ENCODE measurements around the gene ZP2. TPM values are rescaled to one million over a fixed set of nuclear protein-coding genes. Genes with fewer than 3 reads are reported as not detected.
"Not testable (repeated sequence)": the region's sequence is repeated elsewhere in the genome, so short reads cannot be mapped to it uniquely, and the experiment has no call there.

ZP2 gene
- total RNA-seq, 1 donor: not detected

DNA sequence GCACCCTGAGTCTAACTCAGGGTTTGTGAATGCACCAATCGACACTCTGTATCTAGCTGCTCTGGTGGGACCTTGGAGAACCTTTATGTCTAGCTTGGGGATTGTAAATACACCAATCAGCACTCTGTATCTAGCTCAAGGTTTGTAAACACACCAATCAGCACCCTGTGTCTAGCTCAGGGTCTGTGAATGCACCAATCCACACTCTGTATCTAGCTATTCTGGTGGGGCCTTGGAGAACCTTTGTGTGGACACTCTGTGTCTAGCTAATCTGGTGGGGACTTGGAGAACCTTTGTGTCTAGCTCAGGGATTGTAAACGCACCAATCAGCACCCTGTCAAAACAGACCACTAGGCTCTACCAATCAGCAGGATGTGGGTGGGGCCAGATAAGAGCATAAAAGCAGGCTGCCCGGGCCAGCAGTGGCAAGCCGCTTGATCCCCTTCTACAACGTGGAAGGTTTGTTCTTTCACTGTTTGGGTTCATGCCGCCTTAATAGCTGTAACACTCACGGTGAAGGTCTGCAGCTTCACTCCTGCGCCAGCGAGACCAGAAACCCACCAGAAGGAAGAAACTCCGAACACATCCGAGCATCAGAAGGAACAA lies 58.1 kb downstream of the ZP2 start:
- H3K27me3 ChIP-seq (ENCODE audit: insufficient read depth, low read length); H3K4me1 ChIP-seq (ENCODE audit: insufficient read depth, low read length); H3K9me3 ChIP-seq (ENCODE audit: low read depth, low read length); H3K4me3 ChIP-seq (ENCODE audit: low read length): not testable (repeated sequence)

DNA sequence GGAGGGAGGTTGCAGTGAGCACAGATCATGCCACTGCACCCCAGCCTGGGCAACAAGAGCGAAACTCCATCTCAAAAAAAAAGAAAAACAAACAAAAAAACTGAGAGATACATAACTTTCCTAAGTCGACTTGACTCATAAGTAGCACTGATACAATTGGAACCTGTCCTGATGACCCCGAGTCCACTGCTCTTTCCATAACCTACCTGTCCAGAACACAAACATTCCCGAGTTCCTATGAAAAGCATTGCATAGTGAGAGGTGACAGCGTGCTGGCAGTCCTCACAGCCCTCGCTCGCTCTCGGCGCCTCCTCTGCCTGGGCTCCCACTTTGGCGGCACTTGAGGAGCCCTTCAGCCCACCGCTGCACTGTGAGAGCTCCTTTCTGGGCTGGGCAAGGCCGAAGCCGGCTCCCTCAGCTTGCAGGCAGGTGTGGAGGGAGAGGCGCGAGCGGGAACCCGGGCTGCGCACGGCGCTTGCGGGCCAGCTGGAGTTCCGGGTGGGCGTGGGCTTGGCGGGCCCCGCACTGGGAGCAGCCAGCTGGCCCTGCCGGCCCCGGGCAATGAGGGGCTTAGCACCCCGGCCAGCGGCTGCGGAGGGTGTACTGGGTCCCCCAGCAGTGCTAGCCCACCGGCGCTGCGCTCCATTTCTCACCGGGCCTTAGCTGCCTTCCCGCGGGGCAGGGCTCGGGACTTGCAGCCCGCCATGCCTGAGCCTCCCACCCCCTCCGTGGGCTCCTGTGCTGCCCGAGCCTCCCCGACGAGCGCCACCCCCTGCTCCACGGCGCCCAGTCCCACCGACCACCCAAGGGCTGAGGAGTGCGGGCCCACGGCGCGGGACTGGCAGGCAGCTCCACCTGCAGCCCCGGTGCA lies 59.0 kb downstream of the ZP2 start:
- not testable (repeated sequence) for H3K9me3 ChIP-seq (ENCODE audit: low read depth, low read length); H3K4me1 ChIP-seq (ENCODE audit: insufficient read depth, low read length); H3K4me3 ChIP-seq (ENCODE audit: low read length); H3K27me3 ChIP-seq (ENCODE audit: insufficient read depth, low read length)

DNA sequence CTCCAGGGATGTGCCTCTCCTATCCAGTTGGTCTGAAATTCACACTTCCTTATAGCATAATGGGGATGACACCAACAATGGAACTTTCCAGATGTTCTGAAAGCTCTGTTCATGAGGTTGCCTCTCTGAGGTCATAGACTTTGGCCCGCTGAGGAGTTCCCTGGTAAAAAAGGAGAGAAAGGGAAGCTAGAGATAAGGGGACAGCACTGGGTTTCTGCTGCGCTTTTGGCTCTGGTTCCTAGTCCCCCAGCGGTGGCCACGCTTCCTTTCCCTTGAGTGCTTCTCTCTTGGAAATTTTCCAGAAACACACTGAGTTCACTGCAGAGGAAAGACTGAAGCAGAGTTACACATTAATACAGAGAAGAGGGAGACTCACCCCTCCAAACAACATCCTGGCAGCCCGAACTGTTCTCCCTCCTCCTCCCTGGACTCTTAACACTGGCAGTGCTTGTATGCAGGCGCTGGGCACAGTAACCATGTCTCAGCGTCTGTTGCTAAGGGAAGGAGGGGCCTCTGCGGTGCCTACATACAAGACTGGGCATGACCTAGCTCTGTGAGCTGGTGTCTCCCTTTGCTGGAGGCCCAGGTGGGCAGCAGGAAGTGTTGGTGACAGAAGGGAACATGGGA lies 60.9 kb downstream of the ZP2 start, which contains the start of gene DNAH3:
Gene DNAH3 (minus strand): TSS at position 472 of the 627 bp plus-strand sequence. CDS start 527 bp downstream, outside the sequence.
- Histone ChIP-seq H3K9me3 (ENCODE audit: low read depth, low read length) (no peaks in the 10 kb centered on the region), H3K4me3 (ENCODE audit: low read length) (no peak within 1 kb of the TSS), H3K27me3 (ENCODE audit: insufficient read depth, low read length) (no peaks in the 10 kb centered on the region), H3K4me1 (ENCODE audit: insufficient read depth, low read length) (no peaks in the 10 kb centered on the region)

Other genes with a start within 250 kb of the ZP2 start
- not detected for gene DNAH3, start 60.7 kb downstream of the ZP2 start, total RNA-seq
- 15.7 TPM for gene LDAF1, start 52.9 kb downstream of the ZP2 start, total RNA-seq
- not detected for gene ANKS4B, start 22.1 kb upstream of the ZP2 start, total RNA-seq
- gene CRYM, start 66.7 kb upstream of the ZP2 start, total RNA-seq: 0.84 TPM

Measured in mononuclear cell (primary cell).